Adrenal gland (tissue), 5 donors: ENCODE measurements around the gene BTN3A1.

ENCODE experiments used
- CTCF ChIP-seq, 6 experiments: fragments of 450-650 bp in 4 of 6; fragments of 200-600 bp in 2 of 6; sonication (generic) in 1 of 6; IDR thresholded peaks; 1 replicate in 5 of 6; 2 replicates in 1 of 6; pipeline versions ENCODE4 v1.5.1 to v1.8.0; 2016 to 2021; ENCODE audit warnings: antibody characterized with exemption in 6 of 6, mild to moderate bottlenecking in 2 of 6, moderate library complexity in 1 of 6
- POLR2A ChIP-seq, 2 donors: fragments of 450-650 bp; IDR thresholded peaks; one replicate each; pipeline ENCODE4 v1.6.1; 2017; ENCODE audit warnings: antibody characterized with exemption in 2 of 2, mild to moderate bottlenecking in 2 of 2, moderate library complexity in 1 of 2
- donor health status: DM: no; HTN: no; CAD: no.

GRCh38 chr6:26428206-26428605, 26.1 kb downstream of the BTN3A1 start:
- TF ChIP-seq CTCF (IDR thresholded peaks at IDR 0.05) (no peak), POLR2A (IDR thresholded peaks at IDR 0.05) (no peak)
